NCI-H187 (cell line): ENCODE measurements around the gene WDR47.
A peak's percentile ranks its signal among the peaks of the same experiment; 100 is the strongest.

Experiments
- DNase-seq, 2 experiments: peaks; one replicate each; lab custom pipeline; 2025; lab: John Stamatoyannopoulos, UW

The WDR47 gene

DNA sequence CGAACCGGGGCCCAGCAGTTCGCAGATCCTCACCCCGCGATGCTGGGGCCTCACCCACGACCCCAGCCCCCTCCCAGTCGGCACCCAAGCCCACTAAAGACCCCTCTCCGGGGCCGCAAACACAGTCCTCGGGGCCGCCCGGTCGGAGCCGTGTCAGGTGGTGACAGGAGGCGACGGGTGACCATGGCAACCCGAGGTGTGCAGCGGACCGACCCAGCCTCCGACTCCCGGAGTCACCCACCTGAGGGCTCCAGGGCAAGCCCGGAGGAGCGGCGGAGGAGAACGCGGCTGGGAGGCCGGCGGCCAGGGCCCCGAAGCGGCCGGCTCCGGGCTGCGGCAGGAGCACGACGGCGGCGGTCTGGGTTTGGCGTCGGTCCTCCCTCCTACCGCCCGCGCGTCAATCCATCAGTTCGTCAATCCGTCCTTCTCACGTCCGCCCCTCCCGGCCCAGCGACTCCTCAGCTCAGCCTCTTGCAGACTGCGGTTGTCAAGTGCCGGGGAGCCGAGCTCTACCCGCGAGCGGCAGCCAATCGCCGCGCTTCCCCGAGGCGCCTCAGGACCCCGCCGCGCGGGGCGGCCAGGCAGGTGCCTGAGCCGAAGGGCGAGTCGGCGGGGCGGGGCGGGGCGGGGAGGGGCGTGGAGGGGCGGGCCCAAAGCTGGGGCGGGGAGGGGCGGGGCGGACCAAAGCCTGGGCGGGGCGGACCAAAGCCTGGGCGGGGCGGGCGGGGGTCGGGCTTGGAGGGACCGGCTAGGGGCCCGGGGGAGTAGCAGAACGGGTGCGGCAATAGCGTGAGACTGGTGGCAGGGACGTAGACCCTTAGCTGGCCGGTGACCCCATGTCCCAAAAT, at the start of gene WDR47:
TSS of gene WDR47 (minus strand) at position 482 of the 848 bp plus-strand sequence. CDS start 18,590 bp downstream, outside the sequence.
- peak; percentile 85 to 94 for DNase-seq

DNA sequence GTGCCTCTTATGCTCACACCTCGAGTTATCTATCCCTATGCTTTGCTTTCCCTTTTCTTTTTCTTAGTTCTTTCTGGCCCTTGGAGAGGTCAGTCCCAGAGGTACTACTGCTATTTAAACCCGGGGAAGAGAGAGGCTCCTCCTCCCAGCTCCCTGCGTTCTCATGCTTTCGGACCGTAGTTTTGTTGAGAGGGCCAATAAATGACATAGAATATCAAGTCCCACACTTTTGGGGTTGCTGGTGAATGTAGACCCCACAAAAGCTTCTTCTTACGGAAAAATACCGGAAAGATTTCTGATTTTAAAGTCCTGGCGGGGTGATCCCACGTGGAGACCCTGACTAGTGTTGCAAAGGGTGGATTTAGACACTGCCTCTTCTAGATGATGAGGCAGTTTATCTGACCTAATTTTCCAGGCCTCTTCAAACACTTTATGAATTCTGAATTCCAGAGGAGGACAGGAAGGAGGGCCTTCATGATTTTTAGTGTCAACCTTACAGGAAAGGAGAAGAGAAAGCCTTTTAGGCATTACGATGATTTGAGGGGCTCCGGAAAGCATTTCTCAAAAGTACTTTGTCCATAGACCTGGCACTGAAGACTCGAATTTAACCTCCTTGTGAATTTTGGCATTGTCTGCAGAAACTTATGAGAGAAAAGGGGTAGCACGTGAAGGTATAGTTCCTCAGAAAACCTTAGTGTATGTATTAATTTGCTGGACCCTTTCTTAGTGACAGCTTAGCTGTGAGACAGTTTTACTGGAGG, 49.4 kb upstream of the WDR47 start:
- no peak for DNase-seq

DNA sequence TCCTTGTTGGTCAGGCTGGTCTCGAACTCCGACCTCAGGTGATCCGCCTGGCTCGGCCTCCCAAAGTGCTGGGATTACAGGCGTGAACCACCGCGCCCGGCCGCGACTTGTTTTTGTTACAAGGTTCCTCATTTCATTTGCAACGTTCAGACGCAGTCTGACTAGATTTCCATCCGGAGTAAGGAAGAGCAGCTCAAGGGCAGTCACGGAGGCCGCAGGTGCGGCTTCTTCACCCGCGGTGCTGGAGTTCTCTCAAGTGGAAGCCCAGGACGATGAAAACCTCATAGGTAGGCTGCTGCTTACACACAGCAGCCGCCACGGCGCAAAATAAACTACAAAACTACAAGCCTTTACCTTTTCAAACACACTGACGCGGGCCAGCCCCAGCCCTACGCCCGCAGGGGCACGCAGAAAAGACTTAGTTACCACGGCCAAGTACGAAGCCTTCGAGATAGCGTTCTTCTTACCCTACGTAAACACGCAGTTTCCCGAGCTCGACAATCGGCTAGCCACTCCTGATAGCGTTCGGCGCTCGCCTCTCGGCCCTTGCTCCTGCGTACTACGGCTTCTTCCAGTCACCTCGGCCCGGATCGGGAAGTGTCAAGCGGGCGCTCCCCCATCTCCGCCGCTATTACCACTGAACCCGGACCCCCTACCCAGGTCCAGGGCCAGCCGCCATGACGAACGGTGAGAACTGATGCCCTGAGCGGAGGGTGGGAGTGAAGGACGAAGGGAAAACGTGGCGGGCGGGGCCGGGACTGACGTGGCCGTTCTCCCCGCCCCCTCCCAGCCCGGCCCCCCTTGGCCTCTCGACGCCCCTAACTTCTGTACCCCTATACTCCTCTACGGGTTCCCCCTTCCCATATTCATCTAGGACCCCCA, 48.5 kb upstream of the WDR47 start, which contains the start of gene TMEM167B:
TSS of gene TMEM167B (plus strand) at position 569 of the 882 bp plus-strand sequence. CDS start at position 678, 109 bp downstream.
- DNase-seq, result peak; percentile 53 to 84

DNA sequence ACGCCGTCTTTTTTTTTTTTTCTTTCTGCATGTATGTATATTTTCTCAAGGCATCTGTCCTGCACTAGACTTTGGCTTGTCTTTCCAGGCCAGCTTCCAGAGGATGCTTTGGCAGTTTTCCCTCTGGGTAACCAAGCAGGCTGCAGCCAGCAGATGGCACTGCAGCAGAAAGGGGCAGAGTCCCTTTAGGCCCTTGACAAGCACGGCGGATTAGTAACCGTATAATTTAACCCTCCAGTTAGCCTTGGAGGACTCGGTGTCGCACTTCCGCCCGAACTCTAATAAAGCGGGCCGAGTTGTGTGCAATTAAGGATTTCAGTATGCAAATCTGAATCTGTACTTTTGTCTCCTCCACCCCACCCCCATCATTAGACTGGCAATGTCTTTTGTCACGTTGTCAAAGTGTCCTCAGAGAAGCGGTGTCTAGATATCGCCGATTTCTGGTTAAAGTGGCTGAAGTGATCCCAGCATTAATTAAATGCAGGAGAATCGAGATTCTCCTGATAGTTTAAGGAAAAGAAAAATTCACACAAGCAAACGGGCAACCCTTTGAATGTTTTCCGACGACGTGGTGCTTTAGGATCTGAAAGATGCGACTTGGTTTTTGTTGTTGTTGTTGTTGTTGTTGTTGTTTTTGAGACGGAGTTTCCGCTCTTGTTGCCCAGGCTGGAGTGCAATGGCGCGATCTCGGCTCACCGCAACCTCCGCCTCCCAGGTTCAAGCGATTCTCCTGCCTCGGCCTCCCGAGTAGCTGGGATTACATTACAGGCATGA, 47.5 kb upstream of the WDR47 start:
- DNase-seq, result peak; percentile 60 to 65

DNA sequence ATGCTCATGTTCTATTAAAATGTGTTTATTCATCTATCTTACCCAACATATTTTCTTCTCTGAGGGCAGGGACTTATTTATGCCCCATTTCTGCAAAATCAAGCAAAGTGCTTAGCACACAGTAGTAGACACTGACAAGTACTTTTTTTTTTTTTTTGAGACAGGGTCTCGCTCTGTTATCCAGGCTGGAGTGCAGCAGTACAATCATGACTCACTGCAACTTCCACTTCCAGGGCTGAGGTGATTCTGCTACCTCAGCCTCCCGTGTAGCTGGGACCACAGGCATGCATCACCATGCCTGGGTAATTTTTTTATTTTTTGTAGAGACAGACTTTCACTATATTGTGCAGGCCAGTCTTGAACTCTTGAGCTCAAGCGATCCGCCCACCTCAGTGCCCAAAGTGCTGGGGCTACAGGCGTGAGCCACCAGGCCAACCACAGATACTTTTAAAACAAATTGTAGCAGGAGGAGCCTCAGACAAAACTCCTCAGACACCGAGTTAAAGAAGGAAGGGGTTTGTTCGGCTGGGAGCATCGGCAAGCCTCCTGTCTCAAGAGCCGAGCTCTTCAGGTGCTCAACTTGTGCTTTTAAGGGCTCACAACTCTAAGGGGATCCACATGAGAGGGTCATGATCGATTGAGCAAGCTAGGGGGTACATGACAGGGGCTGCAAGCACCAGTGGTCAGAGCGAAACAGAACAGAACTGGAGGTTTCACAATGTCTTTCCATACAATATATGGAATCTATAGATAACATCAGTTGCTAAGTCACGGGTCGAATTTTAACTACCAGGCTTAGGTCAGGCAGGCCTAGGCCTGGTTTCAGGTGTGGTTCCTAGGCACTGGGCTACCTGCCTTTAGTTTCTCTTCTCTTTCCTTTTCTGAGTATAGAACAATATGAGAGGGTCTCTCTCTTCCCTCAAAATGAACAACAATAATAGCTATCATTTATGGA, 42.9 kb upstream of the WDR47 start:
- no peak for DNase-seq

DNA sequence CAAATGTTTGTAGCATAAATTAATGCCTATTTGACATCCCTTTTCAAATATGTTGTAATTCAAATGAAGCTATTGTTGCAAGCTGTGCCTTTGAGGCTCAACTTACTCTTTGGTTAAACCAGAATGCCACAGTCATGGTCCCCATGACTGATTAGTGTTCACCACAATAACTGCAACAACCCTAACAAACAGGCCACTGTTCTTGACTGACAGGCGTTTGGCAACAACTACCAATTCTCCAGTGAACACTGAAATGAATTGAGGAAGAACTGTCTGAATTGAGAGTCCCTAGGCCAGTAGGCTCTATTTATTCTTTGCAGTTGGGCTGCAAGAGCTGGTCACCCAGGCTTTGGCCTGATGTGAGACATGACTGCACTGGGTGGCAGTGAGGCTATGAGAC, 42.0 kb upstream of the WDR47 start:
- DNase-seq, result no peak

DNA sequence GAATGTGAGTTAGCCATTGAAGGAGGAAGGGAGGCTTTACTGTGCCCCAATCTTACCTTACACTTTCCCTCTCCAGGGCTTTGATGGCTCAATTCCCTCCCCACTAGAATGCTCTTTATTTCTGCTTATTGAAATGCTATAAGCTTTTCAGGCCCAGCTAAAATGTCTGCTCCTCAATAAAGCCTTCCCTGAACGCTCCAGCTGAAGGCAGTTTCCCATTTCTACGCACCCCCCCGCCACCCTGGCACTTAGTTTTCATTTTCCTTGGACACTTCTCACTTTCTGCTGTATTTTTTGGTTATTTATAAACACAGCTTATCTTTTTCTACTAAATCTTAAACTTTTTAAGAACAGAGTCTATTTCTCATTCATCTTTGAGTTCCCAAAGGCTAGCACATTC, 41.6 kb upstream of the WDR47 start:
- no peak for DNase-seq

DNA sequence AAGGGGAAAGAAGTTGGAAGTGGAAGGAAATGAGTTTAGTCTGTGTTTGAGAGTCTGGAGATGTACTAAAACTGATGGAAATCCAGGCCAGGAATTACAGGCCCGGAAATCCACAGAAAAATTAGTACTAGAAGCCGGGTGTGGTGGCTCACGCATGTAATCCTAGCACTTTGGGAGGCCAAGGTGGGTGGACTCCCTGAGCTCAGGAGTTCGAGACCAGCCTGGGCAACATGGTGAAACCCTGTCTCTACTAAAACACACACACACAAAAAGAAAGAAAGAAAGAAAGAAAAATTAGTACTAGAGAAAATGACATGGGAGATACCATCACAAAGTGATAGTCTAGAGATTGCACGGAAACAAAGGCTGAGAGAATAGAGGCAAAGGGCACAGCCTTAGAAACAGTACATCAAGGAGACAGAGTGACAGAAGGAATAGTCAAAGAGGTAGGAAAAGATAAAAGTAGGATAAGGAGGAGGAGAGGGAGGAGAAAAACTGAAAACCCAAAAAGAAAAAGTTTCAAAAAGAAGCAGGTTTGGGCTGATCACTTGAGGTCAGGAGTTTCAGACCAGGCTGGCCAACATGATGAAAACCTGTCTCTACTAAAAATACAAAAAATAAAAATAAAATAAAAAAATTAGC, 38.7 kb upstream of the WDR47 start:
- DNase-seq, result no peak

DNA sequence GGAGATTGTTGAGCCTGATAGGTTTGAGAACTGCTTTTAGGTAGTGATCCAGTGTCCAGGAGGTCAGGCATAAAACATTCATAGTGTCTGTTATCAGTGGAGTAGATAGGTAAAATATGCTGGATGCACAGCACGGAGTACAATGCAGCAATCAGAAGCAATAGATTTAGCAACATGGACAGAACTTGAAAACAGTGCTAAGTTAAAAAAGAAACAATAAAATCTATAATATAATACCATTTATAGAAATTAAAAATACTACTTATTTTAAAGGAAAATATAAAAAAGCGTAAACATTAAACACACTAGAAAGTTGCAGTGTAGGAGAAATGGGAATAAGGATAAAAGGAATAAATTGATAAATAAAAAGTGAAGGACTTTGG, 37.3 kb upstream of the WDR47 start:
- DNase-seq, result no peak

DNA sequence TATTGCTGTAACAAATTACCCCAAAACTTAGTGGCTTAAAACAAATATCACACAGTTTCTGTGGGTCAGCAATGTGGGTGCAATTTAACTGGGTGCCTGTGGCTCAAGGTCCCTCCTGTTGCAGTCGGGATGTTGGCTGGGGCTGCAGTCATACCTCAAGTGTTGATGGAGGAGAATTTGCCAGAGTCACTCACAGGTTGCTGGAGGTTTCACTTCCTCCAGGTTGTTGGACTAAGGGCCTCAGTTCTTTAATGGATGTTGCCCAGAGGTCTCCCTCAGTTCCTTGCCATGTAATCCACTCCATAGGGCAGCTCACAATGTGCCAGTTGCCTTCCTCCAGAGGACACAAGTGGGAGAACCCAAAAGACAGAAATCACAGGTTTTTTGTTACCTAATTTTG, 36.4 kb upstream of the WDR47 start:
- DNase-seq, result no peak

DNA sequence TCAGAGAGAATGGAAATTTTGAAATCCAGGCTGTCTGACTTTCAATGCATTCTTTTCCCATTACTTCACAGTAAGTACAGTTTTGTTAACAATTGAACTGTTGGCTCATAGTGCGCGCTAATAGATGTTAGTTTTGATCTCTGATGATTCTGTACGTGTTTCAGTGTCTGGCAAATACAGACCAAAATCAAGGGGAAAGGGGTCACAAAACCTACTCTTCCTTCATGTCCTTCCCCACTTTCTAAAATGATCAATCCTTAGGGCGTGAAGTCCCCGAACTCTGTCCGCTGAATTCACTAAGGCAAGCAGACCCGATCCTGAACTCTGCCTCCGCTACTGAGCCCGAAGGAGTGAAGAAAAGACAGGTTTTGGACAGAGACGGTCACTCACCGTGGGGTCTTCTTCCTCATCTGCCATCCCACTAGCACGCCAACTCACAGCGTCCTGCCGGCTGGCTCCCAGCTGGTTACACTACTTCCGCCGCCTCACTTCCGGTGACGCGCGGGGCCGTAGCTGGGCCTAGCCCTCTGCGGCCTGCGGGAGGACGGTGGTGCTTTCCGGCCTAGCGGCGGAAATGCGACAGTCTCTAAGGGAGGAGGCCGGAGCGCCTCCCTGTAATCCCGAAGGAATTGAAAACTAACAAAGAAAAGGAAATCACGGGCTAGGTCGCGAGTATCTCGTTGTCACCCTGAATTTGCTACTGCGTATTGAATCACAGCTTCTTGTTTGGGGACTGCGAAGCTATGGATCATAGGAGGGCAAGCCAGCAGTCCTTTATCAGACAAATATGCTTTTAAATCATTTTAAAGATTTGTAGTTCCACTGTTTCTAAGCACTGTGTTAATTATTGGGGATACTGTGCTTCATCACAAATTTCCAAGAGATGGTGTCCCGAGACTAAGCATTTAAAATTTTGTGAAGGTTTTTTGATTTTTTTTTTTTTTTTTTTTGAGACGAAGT, 33.9 kb upstream of the WDR47 start, which contains the start of gene TAF13:
TSS of gene TAF13 (minus strand) at position 473 of the 960 bp plus-strand sequence. CDS start at position 417, 56 bp downstream.
- DNase-seq, result peak; percentile 73 to 79

DNA sequence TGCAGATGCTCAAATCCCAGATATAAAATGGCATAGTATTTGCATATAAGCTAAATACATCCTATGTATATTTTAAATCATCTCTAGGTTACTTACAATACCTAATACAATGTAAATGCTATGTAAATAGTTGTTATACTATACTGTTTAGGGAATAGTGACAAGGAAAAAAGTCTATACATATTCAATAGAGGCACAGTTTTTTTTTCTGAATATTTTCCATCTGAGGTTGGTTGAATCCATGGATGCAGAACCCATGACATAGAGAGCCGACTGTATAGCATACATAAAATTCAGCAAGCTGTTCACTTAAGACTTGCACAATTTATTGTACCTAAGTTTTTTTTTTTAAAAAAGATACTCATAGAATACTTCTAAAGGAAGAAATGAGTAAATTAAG, 27.4 kb upstream of the WDR47 start:
- no peak for DNase-seq

DNA sequence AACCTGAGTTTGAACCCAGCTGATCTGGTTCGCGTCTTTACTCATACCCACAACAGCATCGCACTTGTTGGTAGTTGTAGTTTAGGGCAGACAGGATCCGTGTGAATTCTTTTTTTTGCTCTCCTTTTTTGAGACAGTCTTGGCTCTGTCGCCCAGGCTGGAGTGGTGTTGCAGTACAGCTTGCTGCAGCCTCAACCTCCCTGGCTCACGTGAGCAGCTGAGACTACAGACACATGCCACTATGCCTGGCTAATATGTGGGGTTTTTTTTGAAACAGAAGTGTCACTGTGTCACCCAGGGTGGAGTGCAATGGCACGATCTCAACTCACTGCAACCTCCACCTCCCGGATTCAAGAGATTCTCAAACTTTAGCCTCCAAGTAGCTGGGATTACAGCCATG, 26.0 kb upstream of the WDR47 start:
- DNase-seq, result no peak

DNA sequence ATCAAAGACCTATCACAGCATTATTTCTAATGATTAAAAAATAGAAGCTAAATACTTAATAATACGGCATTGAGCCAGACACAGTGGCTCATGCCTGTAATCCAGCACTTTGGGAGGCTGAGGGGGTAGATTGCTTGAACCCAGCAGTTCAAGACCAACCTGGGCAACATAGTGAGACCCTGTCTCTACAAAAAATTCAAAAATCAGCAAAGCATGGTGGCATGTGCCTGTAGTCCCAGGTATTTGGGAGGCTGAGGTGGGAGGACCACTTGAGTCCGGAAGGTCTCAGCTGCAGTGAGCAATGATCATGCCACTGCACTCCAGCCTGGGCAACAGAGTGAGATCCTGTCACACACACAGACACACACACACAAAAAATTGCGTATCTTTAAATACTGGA, 23.2 kb upstream of the WDR47 start:
- DNase-seq, result no peak

DNA sequence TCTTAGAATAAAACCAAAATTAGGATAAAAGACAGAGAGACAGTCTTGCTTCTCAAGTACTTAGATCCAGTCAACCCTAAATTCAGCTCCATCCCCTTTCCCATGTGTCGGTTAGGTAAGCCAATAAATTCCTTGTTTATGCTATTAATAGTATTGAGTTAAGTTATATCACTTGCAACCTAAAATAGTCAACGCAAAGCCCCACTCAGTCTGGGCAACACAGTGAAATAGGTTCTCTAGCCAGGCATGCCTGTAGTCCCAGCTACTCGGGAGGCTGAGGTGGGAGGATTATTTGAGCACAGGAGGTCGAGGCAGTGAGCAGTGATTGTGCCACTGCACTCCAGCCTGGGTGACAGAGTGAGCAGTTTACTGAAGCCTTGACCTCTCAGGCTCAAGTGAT, 19.3 kb upstream of the WDR47 start:
- no peak for DNase-seq

DNA sequence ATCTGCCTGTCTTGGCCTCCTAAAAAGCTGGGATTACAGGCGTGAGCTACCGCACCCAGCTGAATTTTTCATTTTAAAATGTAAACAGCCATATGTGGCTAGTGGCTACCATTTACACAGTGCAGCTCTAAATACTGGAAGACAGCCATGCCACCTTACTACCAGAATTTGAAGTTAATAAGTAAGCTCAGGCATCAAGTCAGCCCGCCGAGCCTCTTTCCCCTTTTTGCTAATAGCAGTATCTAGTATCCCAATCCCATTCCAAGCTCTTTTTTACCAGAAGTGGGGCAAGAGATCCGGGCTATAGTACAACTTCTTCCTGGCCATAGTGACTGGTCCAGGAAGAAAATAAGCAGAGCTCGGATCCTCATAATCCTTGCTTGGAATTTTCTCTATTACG, 18.8 kb upstream of the WDR47 start:
- no peak for DNase-seq

DNA sequence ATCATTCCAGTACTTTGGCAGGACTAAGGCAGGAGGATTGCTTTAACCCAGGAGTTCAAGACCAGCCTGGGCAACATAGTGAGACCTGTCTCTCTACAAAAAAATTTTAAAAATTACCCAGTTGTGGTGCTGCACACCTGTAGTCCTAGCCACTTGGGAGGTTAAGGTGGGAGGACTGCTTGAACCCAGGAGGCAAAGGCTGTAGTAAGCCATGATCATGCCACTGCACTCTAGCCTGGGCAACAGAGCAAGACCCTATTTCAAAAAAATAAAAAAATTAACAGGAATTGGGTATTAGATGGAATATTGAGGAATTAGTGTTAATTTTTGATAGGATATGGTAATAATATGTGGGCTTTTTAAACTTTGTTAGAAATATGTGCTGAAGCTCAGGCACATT, 17.1 kb upstream of the WDR47 start:
- DNase-seq, result no peak

DNA sequence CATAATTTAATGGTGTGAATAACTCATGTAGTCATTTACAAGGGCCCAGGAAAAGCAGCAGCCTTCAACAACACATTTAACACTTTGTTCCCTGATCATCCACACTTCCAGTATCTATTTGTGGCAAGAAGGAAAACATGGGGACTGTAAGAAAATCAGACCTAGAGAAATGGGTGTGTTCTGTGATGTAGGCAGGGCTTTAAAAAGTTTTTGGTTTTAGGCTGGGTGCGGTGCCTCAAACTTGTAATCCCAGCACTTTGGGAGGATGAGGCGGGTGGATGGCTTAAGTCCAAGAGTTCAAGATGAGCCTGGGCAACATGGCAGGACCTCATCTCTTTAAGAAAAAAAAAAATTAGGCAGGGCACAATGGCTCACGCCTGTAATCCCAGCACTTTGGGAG, 14.2 kb upstream of the WDR47 start:
- no peak for DNase-seq
